Activated naive CD4-positive, alpha-beta T cell treated with anti-CD3 and anti-CD28 coated beads for 36 hours (primary cell): ENCODE results near the gene ATG16L1. TPM values are rescaled to one million over a fixed set of nuclear protein-coding genes. Genes with fewer than 3 reads are reported as not detected.
A peak's percentile ranks its signal among the peaks of the same experiment; 100 is the strongest.

Experiments used
- CTCF ChIA-PET: fragments of 350-600 bp; sonication (Branson Sonifier 250); formaldehyde crosslinking; loops from one replicate; lab custom pipeline; 2021; ENCODE audit warnings: antibody characterized with exemption; lab: Charles Lee
- DNase-seq: peaks from one replicate; pipeline ENCODE4 v3.0.0-alpha.2; 2020
- H3K27ac Mint-ChIP-seq: one replicate; pipeline ENCODE4 v1.8.0; 2021; ENCODE audit warnings: mild to moderate bottlenecking, mixed read lengths
- H3K27me3 Mint-ChIP-seq: one replicate; pipeline ENCODE4 v1.8.0; 2021; ENCODE audit warnings: low read depth, mixed read lengths
- H3K36me3 Mint-ChIP-seq: one replicate; pipeline ENCODE4 v1.8.0; 2021; ENCODE audit warnings: low read depth, mixed read lengths
- H3K4me1 Mint-ChIP-seq: one replicate; pipeline ENCODE4 v1.8.0; 2021; ENCODE audit warnings: low read depth, mixed read lengths
- H3K4me3 Mint-ChIP-seq: one replicate; pipeline ENCODE4 v1.8.0; 2021; ENCODE audit warnings: mild to moderate bottlenecking, moderate library complexity, mixed read lengths
- H3K9me3 Mint-ChIP-seq: one replicate; pipeline ENCODE4 v1.8.0; 2021; ENCODE audit warnings: mixed read lengths
- intact Hi-C: fragments of 100-400 bp; cut with micrococcal nuclease; formaldehyde crosslinking; loops from one replicate; pipeline ENCODE4 v1.15.1; 2023
- total RNA-seq, 2 experiments: library from RNA; stranded (reverse); gene quantifications; one replicate each; pipeline ENCODE4 v1.2.3, GENCODE V29; 2021

The ATG16L1 gene
- total RNA-seq, 2 experiments from 2014 or later: 21.2 to 24.2 TPM

DNA sequence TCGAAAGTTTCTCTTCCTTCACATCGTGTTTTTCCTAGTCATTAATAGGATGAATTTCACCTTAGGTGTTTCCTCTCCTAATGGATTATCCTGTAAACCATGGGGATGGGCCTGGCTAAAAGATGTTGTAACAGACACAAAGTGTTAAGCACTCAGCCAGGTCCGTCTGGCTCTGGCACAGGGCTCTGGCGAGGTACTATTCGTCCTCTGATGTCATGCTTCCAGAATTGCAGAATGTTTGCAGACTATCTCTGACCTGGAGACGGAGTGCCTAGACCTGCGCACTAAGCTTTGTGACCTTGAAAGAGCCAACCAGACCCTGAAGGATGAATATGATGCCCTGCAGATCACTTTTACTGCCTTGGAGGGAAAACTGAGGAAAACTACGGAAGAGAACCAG is 13.2 kb downstream of the ATG16L1 start:
- Mint-ChIP-seq H3K27ac (no peak overlapping the region), H3K36me3 (peaks cover 54% of the 10 kb centered on the region), H3K9me3 (no peaks in the 10 kb centered on the region), H3K4me1 (peaks cover 41% of the 10 kb centered on the region), H3K4me3 (no peak overlapping the region), H3K27me3 (no peaks in the 10 kb centered on the region)
- intact Hi-C loops: loop anchor here (5.0 kb wide), 2 partner anchors 138 to 303 kb away; partner anchors contain the start of gene USP40
- CTCF ChIA-PET: no interaction called here
- DNase-seq: no peak

DNA sequence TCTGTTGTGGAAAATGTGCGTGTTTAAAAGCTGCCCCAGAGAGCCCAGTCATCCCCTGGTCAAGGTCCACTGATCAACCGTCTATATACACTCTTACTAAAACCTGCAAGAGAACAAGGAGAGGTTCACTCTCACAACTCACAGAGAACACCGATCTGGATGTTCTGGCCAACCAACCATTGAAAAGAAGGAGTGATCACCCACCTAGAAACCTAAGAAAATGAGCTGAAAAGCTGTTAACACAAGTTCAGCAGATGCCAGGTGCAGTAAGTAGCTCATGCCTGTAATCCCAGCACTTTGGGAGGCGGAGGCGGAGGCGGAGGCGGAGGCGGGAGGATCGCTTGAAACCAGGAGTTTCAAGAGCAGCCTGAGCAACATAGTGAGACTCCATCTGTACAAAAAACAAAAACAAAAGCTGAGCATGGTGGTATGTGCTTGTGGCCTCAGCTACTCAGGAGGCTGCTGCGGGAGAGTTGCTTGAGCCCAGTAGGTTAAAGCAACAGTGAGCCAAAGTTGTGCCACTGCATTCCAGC is 14.5 kb downstream of the ATG16L1 start:
- Mint-ChIP-seq H3K27me3 (no peaks in the 10 kb centered on the region), H3K27ac (peak overlapping the region; percentile 95), H3K9me3 (no peaks in the 10 kb centered on the region), H3K36me3 (peaks cover 58% of the 10 kb centered on the region), H3K4me3 (no peak overlapping the region), H3K4me1 (peaks cover 45% of the 10 kb centered on the region)
- no peak for DNase-seq
- intact Hi-C loops: loop anchor here (5.0 kb wide), 2 partner anchors 136 to 301 kb away; partner anchors contain the start of gene USP40
- CTCF ChIA-PET: no interaction called here

DNA sequence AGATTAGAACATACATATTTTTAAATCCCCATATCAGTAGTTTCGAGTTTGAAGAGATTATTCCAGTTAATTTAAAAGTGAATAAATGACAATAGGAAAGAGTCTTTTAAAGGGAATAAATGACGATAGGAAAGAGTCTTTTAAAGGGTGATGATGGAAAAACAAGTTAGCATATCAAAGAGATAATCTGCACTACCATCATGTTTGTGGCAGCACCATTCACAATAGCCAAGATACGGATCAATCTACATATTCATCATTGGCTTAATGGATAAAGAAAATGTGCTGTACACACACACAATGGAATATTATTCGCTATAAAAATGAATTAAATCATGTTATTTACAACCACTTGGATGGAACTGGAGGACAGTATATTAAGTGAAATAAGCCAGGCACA is 15.0 kb downstream of the ATG16L1 start:
- Mint-ChIP-seq H3K27ac (peak overlapping the region; percentile 95), H3K4me1 (peaks cover 47% of the 10 kb centered on the region), H3K27me3 (no peaks in the 10 kb centered on the region), H3K9me3 (no peaks in the 10 kb centered on the region), H3K4me3 (no peak overlapping the region), H3K36me3 (peaks cover 61% of the 10 kb centered on the region)
- intact Hi-C loops: loop anchor here (5.0 kb wide), 2 partner anchors 136 to 301 kb away; partner anchors contain the start of gene USP40
- CTCF ChIA-PET: no interaction called here
- no peak for DNase-seq

DNA sequence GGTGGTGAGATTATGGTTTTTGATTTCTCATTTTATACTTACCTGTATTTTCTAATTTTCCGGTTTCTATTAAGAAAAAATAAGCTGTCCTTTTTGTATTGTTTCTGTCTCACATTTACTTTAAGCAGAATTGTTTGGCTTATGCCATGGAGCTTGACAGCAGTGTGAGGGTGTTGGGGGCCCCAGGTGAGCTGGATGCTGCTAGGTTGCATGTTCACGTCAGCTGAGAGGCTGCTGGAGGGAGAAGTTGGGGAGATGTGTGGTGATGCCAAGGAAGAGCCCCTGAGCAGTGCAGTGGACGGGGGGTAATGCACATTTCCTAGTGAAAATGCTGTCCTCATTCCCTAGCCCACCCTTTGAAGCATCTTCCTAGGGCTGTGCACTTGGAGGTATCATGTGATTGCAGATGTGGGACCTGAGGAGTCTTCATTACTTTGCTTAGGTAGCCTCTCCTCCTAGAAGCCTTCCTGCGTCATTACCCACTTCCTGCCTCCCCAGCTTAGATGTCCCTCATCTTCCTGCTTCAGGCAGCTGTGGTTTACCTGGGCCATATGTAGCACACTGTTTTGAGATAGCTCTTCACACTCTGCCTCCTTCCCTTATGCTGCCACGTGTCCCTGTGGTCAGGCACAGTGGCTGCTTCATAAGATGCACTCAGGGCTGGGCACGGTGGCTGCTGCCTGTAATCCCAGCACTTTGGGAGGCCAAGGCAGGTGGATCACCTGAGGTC is 16.2 kb downstream of the ATG16L1 start:
- peak; percentile 88 for DNase-seq
- Mint-ChIP-seq H3K27ac (peak overlapping the region; percentile 95), H3K4me1 (peaks cover 55% of the 10 kb centered on the region), H3K36me3 (peaks cover 61% of the 10 kb centered on the region), H3K9me3 (no peaks in the 10 kb centered on the region), H3K4me3 (peak overlapping the region; percentile 64), H3K27me3 (no peaks in the 10 kb centered on the region)
- intact Hi-C loops: loop anchor here (1.0 to 5.0 kb wide), 8 partner anchors 16 to 300 kb away; partner anchors contain the start of genes ATG16L1 and USP40
- CTCF ChIA-PET: interaction anchor here (0.6 to 2.0 kb wide), 8 partner anchors 13 to 681 kb away, joined by 3 to 7 read pairs (median 3); partner anchors contain the start of gene ATG16L1

- Mint-ChIP-seq H3K9me3 (no peaks in the 10 kb centered on the region), H3K36me3 (peaks cover 73% of the 10 kb centered on the region), H3K4me1 (peaks cover 60% of the 10 kb centered on the region), H3K27ac (peak overlapping the region; percentile 95), H3K27me3 (no peaks in the 10 kb centered on the region), H3K4me3 (peak overlapping the region; percentile 30)
- DNase-seq: peak; percentile 27
- intact Hi-C loops: no loop called here
- CTCF ChIA-PET: no interaction called here
These were observed 18.9 kb downstream of the ATG16L1 start for GRCh38 chr2:233270366-233270765.

DNA sequence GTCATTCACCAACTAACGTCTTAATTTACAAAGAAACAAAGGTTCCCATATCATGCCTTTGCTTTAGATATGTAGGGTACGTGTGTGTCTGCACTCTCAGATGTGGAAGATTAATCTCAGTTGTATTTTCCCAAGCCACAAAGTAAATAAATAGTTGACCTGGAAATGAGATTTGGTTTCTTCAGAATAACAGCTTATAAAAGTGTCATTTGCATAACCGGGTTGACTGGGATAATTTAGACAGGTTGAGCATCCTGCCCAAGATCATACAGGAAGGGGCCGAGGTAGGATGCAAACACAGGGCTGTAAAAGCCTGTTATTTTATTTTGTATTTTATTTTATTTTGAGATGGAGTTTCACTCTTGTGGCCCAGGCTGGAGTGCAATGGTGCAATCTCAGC is 19.5 kb downstream of the ATG16L1 start:
- H3K4me1 Mint-ChIP-seq: peaks cover 57% of the 10 kb centered on the region
- intact Hi-C loops: no loop called here
- H3K27me3 Mint-ChIP-seq: no peaks in the 10 kb centered on the region
- no peaks in the 10 kb centered on the region for H3K9me3 Mint-ChIP-seq
- H3K4me3 Mint-ChIP-seq: no peak overlapping the region
- peaks cover 72% of the 10 kb centered on the region for H3K36me3 Mint-ChIP-seq
- CTCF ChIA-PET: no interaction called here
- H3K27ac Mint-ChIP-seq: peak overlapping the region; percentile 95
- no peak for DNase-seq

- Mint-ChIP-seq H3K9me3 (no peaks in the 10 kb centered on the region), H3K27ac (peak overlapping the region; percentile 64), H3K4me3 (no peak overlapping the region), H3K27me3 (no peaks in the 10 kb centered on the region), H3K4me1 (peaks cover 57% of the 10 kb centered on the region), H3K36me3 (peaks cover 68% of the 10 kb centered on the region)
- intact Hi-C loops: no loop called here
- no peak for DNase-seq
- CTCF ChIA-PET: no interaction called here
These were observed 20.2 kb downstream of the ATG16L1 start for GRCh38 chr2:233271693-233272092.

GRCh38 chr2:233273120-233273519 is 21.6 kb downstream of the ATG16L1 start:
- peak; percentile 33 for DNase-seq
- Mint-ChIP-seq H3K27ac (peak overlapping the region; percentile 71), H3K4me3 (no peak overlapping the region), H3K4me1 (peaks cover 43% of the 10 kb centered on the region), H3K27me3 (no peaks in the 10 kb centered on the region), H3K9me3 (no peaks in the 10 kb centered on the region), H3K36me3 (peaks cover 71% of the 10 kb centered on the region)
- intact Hi-C loops: no loop called here
- CTCF ChIA-PET: interaction anchor here (0.9 to 1.0 kb wide), 2 partner anchors 19 to 70 kb away, joined by 3 read pairs; no protein-coding TSS in a partner anchor

GRCh38 chr2:233275223-233275622 is 23.8 kb downstream of the ATG16L1 start:
- DNase-seq: no peak
- Mint-ChIP-seq H3K4me3 (no peak overlapping the region), H3K4me1 (peaks cover 25% of the 10 kb centered on the region), H3K27me3 (no peaks in the 10 kb centered on the region), H3K9me3 (no peaks in the 10 kb centered on the region), H3K36me3 (peaks cover 66% of the 10 kb centered on the region), H3K27ac (no peak overlapping the region)
- CTCF ChIA-PET: no interaction called here
- intact Hi-C loops: no loop called here

DNA sequence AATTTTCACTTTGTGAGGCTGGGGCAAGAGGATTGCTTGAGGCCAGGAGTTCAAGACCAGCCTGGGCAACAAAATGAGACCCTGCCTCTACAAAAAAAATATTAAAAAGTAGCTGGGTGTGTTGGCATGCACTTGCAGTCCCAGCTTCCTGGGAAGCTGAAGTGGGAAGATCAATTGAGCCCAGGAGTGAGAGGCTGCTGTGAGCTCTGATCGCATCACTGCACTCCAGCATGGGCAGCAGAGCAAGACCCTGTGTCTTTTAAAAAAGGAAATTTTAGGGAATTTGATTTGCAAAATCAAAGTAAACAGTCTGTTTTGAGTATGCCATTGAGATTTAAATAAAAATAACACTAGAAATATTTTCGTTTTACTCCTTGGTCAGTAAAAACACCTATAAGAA is 27.4 kb downstream of the ATG16L1 start:
- H3K36me3 Mint-ChIP-seq: peaks cover 58% of the 10 kb centered on the region
- intact Hi-C loops: no loop called here
- CTCF ChIA-PET: no interaction called here
- H3K4me1 Mint-ChIP-seq: peaks cover 22% of the 10 kb centered on the region
- H3K27ac Mint-ChIP-seq: no peak overlapping the region
- no peaks in the 10 kb centered on the region for H3K27me3 Mint-ChIP-seq
- DNase-seq: no peak
- no peak overlapping the region for H3K4me3 Mint-ChIP-seq
- no peaks in the 10 kb centered on the region for H3K9me3 Mint-ChIP-seq

DNA sequence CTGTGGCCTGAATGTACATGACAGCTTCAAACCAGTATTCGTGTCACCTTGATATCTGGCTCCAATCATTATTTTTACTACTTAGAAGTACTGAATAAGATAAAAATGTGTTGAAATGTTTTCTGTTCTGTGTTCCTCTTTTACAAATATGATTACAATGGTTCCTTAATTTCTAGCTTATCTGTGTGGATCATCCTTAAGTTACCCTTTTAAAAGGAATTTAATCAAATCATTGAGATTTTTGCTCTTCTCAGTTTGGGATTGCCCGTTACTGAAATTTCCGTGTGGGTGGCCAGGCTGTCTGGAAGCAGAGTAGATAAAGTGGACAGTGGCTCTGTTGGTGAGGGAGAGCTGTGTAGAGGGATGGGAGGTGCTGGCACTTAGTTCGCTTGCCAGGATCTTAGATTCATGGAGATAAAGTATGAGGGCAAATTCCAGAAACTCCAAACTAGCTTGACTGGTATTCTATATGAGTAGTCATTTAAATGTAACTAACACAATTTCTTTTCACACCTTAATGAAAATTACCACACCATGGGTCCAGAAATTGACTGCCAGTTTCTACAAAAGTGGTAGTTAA is 28.7 kb downstream of the ATG16L1 start:
- Mint-ChIP-seq H3K36me3 (peaks cover 53% of the 10 kb centered on the region), H3K27ac (no peak overlapping the region), H3K4me3 (no peak overlapping the region)

GRCh38 chr2:233281553-233281952 is 30.1 kb downstream of the ATG16L1 start:
- Mint-ChIP-seq H3K4me1 (peaks cover 22% of the 10 kb centered on the region), H3K27ac (no peak overlapping the region), H3K9me3 (no peaks in the 10 kb centered on the region), H3K4me3 (no peak overlapping the region), H3K27me3 (no peaks in the 10 kb centered on the region), H3K36me3 (peaks cover 53% of the 10 kb centered on the region)
- CTCF ChIA-PET: interaction anchor here (1.9 kb wide), 1 partner anchor 15 kb away, joined by 4 read pairs; no protein-coding TSS in a partner anchor
- intact Hi-C loops: no loop called here
- no peak for DNase-seq

More for the DNA sequence above, 28.7 kb downstream of the ATG16L1 start:
- Mint-ChIP-seq H3K4me1 (peaks cover 22% of the 10 kb centered on the region), H3K9me3 (no peaks in the 10 kb centered on the region), H3K27me3 (no peaks in the 10 kb centered on the region)
- CTCF ChIA-PET: no interaction called here
- no peak for DNase-seq
- intact Hi-C loops: no loop called here
